Large intestine (tissue), 3 donors: ENCODE data around the gene NPHP1. TPM values are rescaled to one million over a fixed set of nuclear protein-coding genes. Genes with fewer than 3 reads are reported as not detected.
A peak's percentile ranks its signal among the peaks of the same experiment; 100 is the strongest.

Source experiments
- DNase-seq, 2 donors: peaks; one replicate each; pipeline versions ENCODE4 v3.0.0 to v3.0.0-alpha.2; 2013
- H3K27ac ChIP-seq: one replicate; pipeline ENCODE4 v1.5.1; 2013; ENCODE audit warnings: low read length
- H3K27me3 ChIP-seq: 2 replicates; pipeline ENCODE4 v1.6.1; 2013; ENCODE audit warnings: low read length; ENCODE audit not compliant: control insufficient read depth, insufficient read depth
- H3K36me3 ChIP-seq: 2 replicates; pipeline ENCODE4 v1.6.1; 2013; ENCODE audit warnings: low read length; ENCODE audit not compliant: control insufficient read depth, insufficient read depth
- H3K4me1 ChIP-seq: one replicate; pipeline ENCODE4 v1.6.1; 2013; ENCODE audit warnings: low read length; ENCODE audit not compliant: control insufficient read depth, insufficient read depth
- H3K4me3 ChIP-seq: one replicate; pipeline ENCODE4 v1.5.1; 2013; ENCODE audit warnings: low read length
- H3K9me3 ChIP-seq: one replicate; pipeline ENCODE4 v1.6.1; 2013; ENCODE audit warnings: mild to moderate bottlenecking, low read depth, low read length, moderate library complexity; ENCODE audit not compliant: control insufficient read depth
- WGBS: methylation state at CpG from one replicate; pipeline ENCODE4 v1.1.5; 2013; ENCODE audit warnings: low lambda C conversion rate; ENCODE audit not compliant: insufficient coverage; 5-methylcytosine and 5-hydroxymethylcytosine counted together
- polyA plus RNA-seq: library from polyadenylated mRNA; unstranded; fragments of 120-200 nt; gene quantifications from one replicate; pipeline ENCODE4 v1.2.1, GENCODE V29; 2013

Gene NPHP1
- polyA plus RNA-seq, 1 donor: 3.9 TPM

GRCh38 chr2:110130757-110131156 lies 74.1 kb downstream of the NPHP1 start:
- no peaks in the 10 kb centered on the region for H3K4me1 ChIP-seq
- no peak overlapping the region for H3K27ac ChIP-seq
- H3K4me3 ChIP-seq: no peak overlapping the region
- WGBS: no CpG with 5 or more reads among the region's 2 CpGs
- H3K27me3 ChIP-seq: no peaks in the 10 kb centered on the region
- no peak for DNase-seq
- H3K36me3 ChIP-seq: no peaks in the 10 kb centered on the region
- peaks cover 5% of the 10 kb centered on the region for H3K9me3 ChIP-seq

- Histone ChIP-seq H3K27ac (no peak overlapping the region), H3K9me3 (no peaks in the 10 kb centered on the region), H3K27me3 (no peaks in the 10 kb centered on the region), H3K36me3 (no peaks in the 10 kb centered on the region), H3K4me1 (no peaks in the 10 kb centered on the region), H3K4me3 (no peak overlapping the region)
- no CpG with 5 or more reads among the region's 2 CpGs for WGBS
- DNase-seq: no peak
Observed at GRCh38 chr2:110126906-110127305, 77.9 kb downstream of the NPHP1 start.

- Histone ChIP-seq H3K4me3 (no peak overlapping the region), H3K36me3 (no peaks in the 10 kb centered on the region), H3K27me3 (no peaks in the 10 kb centered on the region), H3K27ac (no peak overlapping the region), H3K9me3 (no peaks in the 10 kb centered on the region), H3K4me1 (no peaks in the 10 kb centered on the region)
- no peak for DNase-seq
- no CpG with 5 or more reads among the region's 4 CpGs for WGBS
Observed at GRCh38 chr2:110126086-110126773, 78.6 kb downstream of the NPHP1 start.

- Histone ChIP-seq H3K27ac (no peak overlapping the region), H3K9me3 (no peaks in the 10 kb centered on the region), H3K4me3 (no peak overlapping the region), H3K4me1 (peaks cover 5% of the 10 kb centered on the region), H3K27me3 (no peaks in the 10 kb centered on the region), H3K36me3 (no peaks in the 10 kb centered on the region)
- no CpG with 5 or more reads among the region's 6 CpGs for WGBS
- DNase-seq: no peak
Observed at GRCh38 chr2:110124939-110125691, 79.7 kb downstream of the NPHP1 start.

GRCh38 chr2:110124038-110124825 lies 80.6 kb downstream of the NPHP1 start:
- Histone ChIP-seq H3K36me3 (no peaks in the 10 kb centered on the region), H3K4me1 (peaks cover 14% of the 10 kb centered on the region), H3K27ac (no peak overlapping the region), H3K4me3 (no peak overlapping the region), H3K27me3 (no peaks in the 10 kb centered on the region), H3K9me3 (no peaks in the 10 kb centered on the region)
- WGBS: no CpG with 5 or more reads among the region's 4 CpGs
- no peak for DNase-seq

- Histone ChIP-seq H3K27me3 (peaks cover 4% of the 10 kb centered on the region), H3K9me3 (no peaks in the 10 kb centered on the region), H3K4me1 (peaks cover 24% of the 10 kb centered on the region), H3K27ac (no peak overlapping the region), H3K4me3 (no peak overlapping the region), H3K36me3 (no peaks in the 10 kb centered on the region)
- no peak for DNase-seq
- no CpG with 5 or more reads among the region's 3 CpGs for WGBS
Observed at GRCh38 chr2:110121592-110121991, 83.2 kb downstream of the NPHP1 start.

- Histone ChIP-seq H3K27me3 (peaks cover 9% of the 10 kb centered on the region), H3K4me3 (no peak overlapping the region), H3K36me3 (no peaks in the 10 kb centered on the region), H3K4me1 (peaks cover 30% of the 10 kb centered on the region), H3K9me3 (no peaks in the 10 kb centered on the region), H3K27ac (no peak overlapping the region)
- 83% methylated on average over 1 of the region's 2 CpGs for WGBS
- DNase-seq: no peak
Observed at GRCh38 chr2:110121052-110121334, 83.8 kb downstream of the NPHP1 start.

- Histone ChIP-seq H3K36me3 (no peaks in the 10 kb centered on the region), H3K4me3 (no peak overlapping the region), H3K4me1 (peaks cover 32% of the 10 kb centered on the region), H3K27ac (no peak overlapping the region), H3K27me3 (peaks cover 13% of the 10 kb centered on the region), H3K9me3 (peaks cover 2% of the 10 kb centered on the region)
- peak in 1 of 2 donors; percentile 73 for DNase-seq
- no CpG with 5 or more reads among the region's 11 CpGs for WGBS
Observed at GRCh38 chr2:110120171-110121051, 84.4 kb downstream of the NPHP1 start.

- peak; percentile 57 to 73 for DNase-seq
- H3K4me1 ChIP-seq: peaks cover 40% of the 10 kb centered on the region
- H3K36me3 ChIP-seq: no peaks in the 10 kb centered on the region
- H3K9me3 ChIP-seq: peaks cover 2% of the 10 kb centered on the region
- peak overlapping the region; percentile 94 for H3K4me3 ChIP-seq
- no CpG with 5 or more reads among the region's 8 CpGs for whole genome bisulfite sequencing
- peak overlapping the region; percentile 99 for H3K27ac ChIP-seq
- peaks cover 16% of the 10 kb centered on the region for H3K27me3 ChIP-seq
Observed at GRCh38 chr2:110116033-110116710, 88.6 kb downstream of the NPHP1 start.
